GM21381 (cell line): ENCODE data around the gene KANSL1.
A peak's percentile ranks its signal among the peaks of the same experiment; 100 is the strongest.
"Not testable (repeated sequence)": the region's sequence is repeated elsewhere in the genome, so short reads cannot be mapped to it uniquely, and the experiment has no call there.

Source experiments
- ATAC-seq: cut with Tn5 transposase; IDR thresholded peaks from one replicate; pipeline ENCODE4 v1.9.1; 2021; ENCODE audit warnings: mild to moderate bottlenecking, moderate library complexity; ENCODE audit not compliant: unreplicated experiment

Gene KANSL1

DNA sequence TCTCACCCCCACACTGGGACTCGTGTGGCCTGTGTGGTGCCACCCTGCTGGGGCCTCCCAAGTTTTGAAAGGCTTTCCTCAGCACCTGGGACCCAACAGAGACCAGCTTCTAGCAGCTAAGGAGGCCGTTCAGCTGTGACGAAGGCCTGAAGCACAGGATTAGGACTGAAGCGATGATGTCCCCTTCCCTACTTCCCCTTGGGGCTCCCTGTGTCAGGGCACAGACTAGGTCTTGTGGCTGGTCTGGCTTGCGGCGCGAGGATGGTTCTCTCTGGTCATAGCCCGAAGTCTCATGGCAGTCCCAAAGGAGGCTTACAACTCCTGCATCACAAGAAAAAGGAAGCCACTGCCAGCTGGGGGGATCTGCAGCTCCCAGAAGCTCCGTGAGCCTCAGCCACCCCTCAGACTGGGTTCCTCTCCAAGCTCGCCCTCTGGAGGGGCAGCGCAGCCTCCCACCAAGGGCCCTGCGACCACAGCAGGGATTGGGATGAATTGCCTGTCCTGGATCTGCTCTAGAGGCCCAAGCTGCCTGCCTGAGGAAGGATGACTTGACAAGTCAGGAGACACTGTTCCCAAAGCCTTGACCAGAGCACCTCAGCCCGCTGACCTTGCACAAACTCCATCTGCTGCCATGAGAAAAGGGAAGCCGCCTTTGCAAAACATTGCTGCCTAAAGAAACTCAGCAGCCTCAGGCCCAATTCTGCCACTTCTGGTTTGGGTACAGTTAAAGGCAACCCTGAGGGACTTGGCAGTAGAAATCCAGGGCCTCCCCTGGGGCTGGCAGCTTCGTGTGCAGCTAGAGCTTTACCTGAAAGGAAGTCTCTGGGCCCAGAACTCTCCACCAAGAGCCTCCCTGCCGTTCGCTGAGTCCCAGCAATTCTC is 166.8 kb downstream of the KANSL1 start:
- ATAC-seq = no peak

DNA sequence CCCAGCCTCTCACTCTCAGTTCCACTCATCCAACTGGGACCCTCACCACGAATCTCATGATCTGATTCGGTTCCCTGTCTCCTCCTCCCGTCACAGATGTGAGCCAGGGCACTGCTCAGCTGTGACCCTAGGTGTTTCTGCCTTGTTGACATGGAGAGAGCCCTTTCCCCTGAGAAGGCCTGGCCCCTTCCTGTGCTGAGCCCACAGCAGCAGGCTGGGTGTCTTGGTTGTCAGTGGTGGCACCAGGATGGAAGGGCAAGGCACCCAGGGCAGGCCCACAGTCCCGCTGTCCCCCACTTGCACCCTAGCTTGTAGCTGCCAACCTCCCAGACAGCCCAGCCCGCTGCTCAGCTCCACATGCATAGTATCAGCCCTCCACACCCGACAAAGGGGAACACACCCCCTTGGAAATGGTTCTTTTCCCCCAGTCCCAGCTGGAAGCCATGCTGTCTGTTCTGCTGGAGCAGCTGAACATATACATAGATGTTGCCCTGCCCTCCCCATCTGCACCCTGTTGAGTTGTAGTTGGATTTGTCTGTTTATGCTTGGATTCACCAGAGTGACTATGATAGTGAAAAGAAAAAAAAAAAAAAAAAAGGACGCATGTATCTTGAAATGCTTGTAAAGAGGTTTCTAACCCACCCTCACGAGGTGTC is 167.6 kb downstream of the KANSL1 start:
- ATAC-seq = no peak

DNA sequence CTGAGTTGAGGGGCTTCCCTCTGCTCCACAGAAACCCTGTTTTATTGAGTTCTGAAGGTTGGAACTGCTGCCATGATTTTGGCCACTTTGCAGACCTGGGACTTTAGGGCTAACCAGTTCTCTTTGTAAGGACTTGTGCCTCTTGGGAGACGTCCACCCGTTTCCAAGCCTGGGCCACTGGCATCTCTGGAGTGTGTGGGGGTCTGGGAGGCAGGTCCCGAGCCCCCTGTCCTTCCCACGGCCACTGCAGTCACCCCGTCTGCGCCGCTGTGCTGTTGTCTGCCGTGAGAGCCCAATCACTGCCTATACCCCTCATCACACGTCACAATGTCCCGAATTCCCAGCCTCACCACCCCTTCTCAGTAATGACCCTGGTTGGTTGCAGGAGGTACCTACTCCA is 168.2 kb downstream of the KANSL1 start:
- no peak for ATAC-seq

DNA sequence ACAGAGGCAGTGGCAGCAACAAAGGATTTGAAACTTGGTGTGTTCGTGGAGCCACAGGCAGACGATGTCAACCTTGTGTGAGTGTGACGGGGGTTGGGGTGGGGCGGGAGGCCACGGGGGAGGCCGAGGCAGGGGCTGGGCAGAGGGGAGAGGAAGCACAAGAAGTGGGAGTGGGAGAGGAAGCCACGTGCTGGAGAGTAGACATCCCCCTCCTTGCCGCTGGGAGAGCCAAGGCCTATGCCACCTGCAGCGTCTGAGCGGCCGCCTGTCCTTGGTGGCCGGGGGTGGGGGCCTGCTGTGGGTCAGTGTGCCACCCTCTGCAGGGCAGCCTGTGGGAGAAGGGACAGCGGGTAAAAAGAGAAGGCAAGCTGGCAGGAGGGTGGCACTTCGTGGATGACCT is 168.6 kb downstream of the KANSL1 start:
- no peak for ATAC-seq

DNA sequence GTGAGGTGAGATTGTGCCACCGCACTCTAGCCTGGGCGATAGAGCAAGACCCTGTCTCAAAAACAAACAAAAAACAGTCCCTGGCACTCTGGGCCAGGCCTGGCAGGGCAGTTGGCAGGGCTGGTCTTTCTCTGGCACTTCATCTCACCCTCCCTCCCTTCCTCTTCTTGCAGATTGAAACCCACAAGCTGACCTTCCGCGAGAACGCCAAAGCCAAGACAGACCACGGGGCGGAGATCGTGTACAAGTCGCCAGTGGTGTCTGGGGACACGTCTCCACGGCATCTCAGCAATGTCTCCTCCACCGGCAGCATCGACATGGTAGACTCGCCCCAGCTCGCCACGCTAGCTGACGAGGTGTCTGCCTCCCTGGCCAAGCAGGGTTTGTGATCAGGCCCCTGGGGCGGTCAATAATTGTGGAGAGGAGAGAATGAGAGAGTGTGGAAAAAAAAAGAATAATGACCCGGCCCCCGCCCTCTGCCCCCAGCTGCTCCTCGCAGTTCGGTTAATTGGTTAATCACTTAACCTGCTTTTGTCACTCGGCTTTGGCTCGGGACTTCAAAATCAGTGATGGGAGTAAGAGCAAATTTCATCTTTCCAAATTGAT is 169.3 kb downstream of the KANSL1 start:
- no peak for ATAC-seq

DNA sequence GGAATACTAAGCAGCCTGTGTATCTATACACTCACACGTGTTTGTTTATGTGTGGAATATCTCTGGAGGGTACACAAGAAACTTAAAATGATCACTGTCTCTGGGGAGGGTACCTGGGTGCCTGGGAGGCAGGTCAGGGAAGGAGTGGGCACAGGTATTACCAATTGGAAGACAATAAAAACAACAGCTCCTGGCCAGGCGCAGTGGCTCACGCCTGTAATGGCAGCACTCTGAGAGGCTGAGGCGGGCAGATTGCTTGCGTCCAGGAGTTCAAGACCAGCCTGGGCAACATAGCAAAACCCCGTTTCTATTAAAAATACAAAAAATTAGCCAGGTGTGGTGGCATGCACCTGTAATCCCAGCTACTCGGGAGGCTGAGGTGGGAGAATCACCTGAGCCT is 169.9 kb downstream of the KANSL1 start:
- ATAC-seq = not testable (repeated sequence)

DNA sequence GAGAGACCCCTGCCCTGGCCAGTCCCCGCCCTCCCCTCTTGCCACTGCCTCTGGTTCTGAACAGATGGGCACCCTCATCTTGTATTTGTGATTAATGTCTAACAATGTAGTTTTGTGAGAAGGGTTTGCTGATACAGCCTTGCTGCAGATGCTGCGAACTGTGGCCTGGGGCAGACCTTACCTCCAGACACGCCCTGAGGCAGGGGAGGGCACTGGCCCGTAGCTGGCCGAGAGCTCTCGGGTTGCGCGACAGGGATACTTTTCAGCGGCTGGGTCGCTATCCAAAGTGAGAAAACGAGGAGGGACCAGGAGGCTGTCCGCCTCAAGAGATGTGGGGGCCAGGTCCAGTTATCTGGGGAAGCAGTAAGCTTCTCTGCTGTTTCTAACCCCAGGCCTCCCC is 172.2 kb downstream of the KANSL1 start:
- ATAC-seq = no peak

DNA sequence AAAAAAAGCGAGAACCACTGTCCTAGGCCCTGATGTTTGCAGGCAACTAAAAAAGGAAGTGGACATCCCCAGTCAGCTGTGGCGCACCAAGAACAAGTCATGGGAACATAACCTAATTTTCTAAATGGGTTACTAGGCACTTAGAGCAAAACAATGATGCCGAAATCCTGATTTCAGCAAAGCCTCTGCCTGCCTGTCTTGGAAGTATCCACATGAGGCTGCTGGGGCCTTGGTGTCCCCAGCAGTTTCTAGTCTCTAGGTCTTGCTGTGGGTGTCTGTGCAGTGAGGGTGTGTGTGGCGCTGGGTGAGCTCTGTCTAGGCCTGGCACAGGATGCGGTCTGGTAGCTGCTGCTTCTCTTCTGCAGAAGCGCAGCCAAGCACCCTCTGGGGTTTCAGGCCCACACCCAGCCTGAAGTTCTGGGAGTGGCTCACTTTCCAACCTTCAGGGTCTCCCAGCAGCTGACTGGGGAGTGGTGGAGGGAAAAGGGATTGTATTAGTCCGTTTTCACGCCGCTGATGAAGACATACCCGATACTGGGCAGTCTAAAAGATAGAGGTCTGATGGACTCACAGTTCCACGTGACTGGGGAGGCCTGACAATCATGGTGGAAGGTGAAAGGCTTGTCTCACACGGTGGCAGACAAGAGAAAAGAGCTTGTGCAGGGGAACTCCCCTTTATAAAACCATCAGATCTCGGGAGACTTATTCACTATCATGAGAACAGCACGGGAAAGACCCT is 173.0 kb downstream of the KANSL1 start:
- peak; percentile 85 for ATAC-seq

DNA sequence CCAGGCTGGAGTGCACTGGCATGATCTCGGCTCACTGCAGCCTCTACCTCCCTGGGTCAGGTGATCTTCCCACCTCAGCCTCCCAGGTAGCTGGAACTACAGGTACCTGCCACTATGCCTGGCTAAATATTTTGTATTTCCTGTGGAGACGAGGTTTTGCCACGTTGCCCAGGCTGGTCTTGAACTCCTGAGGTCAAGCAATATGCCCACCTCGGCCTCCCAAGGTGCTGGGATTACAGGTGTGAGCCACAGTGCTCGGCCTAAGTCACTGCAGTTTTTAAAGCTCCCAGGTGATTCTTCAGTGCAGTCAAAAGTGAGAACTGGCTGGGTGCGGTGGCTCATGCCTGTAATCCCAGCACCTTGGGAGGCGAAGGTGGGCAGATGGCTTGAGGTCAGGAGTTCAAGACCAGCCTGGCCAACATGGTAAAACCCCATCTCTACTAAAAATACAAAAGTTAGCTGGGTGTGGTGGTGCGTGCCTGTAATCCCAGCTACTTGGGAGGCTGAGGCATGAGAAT is 173.8 kb downstream of the KANSL1 start:
- not testable (repeated sequence) for ATAC-seq

DNA sequence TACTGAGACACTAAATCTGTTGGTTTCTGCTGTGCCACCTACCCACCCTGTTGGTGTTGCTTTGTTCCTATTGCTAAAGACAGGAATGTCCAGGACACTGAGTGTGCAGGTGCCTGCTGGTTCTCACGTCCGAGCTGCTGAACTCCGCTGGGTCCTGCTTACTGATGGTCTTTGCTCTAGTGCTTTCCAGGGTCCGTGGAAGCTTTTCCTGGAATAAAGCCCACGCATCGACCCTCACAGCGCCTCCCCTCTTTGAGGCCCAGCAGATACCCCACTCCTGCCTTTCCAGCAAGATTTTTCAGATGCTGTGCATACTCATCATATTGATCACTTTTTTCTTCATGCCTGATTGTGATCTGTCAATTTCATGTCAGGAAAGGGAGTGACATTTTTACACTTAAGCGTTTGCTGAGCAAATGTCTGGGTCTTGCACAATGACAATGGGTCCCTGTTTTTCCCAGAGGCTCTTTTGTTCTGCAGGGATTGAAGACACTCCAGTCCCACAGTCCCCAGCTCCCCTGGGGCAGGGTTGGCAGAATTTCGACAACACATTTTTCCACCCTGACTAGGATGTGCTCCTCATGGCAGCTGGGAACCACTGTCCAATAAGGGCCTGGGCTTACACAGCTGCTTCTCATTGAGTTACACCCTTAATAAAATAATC is 179.6 kb downstream of the KANSL1 start:
- no peak for ATAC-seq

DNA sequence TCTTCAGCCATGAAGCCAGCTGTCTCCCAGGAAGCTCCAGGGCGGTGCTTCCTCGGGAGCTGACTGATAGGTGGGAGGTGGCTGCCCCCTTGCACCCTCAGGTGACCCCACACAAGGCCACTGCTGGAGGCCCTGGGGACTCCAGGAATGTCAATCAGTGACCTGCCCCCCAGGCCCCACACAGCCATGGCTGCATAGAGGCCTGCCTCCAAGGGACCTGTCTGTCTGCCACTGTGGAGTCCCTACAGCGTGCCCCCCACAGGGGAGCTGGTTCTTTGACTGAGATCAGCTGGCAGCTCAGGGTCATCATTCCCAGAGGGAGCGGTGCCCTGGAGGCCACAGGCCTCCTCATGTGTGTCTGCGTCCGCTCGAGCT is 180.1 kb downstream of the KANSL1 start:
- ATAC-seq = no peak

DNA sequence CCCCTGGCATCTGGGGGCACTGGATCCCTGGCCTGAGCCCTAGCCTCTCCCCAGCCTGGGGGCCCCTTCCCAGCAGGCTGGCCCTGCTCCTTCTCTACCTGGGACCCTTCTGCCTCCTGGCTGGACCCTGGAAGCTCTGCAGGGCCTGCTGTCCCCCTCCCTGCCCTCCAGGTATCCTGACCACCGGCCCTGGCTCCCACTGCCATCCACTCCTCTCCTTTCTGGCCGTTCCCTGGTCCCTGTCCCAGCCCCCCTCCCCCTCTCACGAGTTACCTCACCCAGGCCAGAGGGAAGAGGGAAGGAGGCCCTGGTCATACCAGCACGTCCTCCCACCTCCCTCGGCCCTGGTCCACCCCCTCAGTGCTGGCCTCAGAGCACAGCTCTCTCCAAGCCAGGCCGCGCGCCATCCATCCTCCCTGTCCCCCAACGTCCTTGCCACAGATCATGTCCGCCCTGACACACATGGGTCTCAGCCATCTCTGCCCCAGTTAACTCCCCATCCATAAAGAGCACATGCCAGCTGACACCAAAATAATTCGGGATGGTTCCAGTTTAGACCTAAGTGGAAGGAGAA is 180.6 kb downstream of the KANSL1 start:
- no peak for ATAC-seq

DNA sequence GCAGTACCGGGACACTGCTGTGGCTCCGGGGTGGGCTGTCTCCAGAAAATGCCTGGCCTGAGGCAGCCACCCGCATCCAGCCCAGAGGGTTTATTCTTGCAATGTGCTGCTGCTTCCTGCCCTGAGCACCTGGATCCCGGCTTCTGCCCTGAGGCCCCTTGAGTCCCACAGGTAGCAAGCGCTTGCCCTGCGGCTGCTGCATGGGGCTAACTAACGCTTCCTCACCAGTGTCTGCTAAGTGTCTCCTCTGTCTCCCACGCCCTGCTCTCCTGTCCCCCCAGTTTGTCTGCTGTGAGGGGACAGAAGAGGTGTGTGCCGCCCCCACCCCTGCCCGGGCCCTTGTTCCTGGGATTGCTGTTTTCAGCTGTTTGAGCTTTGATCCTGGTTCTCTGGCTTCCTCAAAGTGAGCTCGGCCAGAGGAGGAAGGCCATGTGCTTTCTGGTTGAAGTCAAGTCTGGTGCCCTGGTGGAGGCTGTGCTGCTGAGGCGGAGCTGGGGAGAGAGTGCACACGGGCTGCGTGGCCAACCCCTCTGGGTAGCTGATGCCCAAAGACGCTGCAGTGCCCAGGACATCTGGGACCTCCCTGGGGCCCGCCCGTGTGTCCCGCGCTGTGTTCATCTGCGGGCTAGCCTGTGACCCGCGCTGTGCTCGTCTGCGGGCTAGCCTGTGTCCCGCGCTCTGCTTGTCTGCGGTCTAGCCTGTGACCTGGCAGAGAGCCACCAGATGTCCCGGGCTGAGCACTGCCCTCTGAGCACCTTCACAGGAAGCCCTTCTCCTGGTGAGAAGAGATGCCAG is 181.3 kb downstream of the KANSL1 start:
- no peak for ATAC-seq

DNA sequence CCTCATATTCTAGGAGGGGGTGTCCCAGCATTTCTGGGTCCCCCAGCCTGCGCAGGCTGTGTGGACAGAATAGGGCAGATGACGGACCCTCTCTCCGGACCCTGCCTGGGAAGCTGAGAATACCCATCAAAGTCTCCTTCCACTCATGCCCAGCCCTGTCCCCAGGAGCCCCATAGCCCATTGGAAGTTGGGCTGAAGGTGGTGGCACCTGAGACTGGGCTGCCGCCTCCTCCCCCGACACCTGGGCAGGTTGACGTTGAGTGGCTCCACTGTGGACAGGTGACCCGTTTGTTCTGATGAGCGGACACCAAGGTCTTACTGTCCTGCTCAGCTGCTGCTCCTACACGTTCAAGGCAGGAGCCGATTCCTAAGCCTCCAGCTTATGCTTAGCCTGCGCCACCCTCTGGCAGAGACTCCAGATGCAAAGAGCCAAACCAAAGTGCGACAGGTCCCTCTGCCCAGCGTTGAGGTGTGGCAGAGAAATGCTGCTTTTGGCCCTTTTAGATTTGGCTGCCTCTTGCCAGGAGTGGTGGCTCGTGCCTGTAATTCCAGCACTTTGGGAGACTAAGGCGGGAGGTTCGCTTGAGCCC is 182.5 kb downstream of the KANSL1 start:
- no peak for ATAC-seq

DNA sequence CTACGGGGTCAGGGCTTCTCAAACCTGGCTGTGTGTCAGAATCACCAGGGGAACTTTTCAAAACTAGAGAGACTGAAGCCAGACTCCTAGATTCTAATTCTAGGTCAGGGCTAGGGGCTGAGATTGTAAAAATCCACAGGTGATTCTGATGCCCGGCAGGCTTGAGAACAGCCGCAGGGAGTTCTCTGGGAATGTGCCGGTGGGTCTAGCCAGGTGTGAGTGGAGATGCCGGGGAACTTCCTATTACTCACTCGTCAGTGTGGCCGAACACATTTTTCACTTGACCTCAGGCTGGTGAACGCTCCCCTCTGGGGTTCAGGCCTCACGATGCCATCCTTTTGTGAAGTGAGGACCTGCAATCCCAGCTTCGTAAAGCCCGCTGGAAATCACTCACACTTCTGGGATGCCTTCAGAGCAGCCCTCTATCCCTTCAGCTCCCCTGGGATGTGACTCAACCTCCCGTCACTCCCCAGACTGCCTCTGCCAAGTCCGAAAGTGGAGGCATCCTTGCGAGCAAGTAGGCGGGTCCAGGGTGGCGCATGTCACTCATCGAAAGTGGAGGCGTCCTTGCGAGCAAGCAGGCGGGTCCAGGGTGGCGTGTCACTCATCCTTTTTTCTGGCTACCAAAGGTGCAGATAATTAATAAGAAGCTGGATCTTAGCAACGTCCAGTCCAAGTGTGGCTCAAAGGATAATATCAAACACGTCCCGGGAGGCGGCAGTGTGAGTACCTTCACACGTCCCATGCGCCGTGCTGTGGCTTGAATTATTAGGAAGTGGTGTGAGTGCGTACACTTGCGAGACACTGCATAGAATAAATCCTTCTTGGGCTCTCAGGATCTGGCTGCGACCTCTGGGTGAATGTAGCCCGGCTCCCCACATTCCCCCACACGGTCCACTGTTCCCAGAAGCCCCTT is 183.3 kb downstream of the KANSL1 start:
- ATAC-seq = no peak

DNA sequence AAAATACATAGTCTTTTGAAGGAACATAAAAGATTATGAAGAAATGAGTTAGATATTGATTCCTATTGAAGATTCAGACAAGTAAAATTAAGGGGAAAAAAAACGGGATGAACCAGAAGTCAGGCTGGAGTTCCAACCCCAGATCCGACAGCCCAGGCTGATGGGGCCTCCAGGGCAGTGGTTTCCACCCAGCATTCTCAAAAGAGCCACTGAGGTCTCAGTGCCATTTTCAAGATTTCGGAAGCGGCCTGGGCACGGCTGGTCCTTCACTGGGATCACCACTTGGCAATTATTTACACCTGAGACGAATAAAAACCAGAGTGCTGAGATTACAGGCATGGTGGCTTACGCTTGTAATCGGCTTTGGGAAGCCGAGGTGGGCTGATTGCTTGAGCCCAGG is 184.6 kb downstream of the KANSL1 start:
- no peak for ATAC-seq

DNA sequence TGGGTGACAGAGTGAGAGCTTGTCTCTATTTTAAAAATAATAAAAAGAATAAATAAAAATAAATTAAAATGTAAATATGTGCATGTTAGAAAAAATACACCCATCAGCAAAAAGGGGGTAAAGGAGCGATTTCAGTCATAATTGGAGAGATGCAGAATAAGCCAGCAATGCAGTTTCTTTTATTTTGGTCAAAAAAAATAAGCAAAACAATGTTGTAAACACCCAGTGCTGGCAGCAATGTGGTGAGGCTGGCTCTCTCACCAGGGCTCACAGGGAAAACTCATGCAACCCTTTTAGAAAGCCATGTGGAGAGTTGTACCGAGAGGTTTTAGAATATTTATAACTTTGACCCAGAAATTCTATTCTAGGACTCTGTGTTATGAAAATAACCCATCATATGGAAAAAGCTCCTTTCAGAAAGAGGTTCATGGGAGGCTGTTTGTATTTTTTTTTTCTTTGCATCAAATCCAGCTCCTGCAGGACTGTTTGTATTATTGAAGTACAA is 185.7 kb downstream of the KANSL1 start:
- ATAC-seq = no peak

DNA sequence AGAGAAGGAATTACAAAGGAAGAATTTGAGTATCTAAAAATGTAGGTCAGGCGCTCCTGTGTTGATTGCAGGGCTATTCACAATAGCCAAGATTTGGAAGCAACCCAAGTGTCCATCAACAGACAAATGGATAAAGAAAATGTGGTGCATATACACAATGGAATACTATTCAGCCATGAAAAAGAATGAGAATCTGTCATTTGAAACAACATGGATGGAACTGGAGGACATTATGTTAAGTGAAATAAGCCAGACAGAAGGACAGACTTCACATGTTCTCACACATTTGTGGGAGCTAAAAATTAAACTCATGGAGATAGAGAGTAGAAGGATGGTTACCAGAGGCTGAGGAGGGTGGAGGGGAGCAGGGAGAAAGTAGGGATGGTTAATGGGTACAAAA is 187.1 kb downstream of the KANSL1 start:
- ATAC-seq = not testable (repeated sequence)
